SKM-1 treated with dmso at 0.1 percent for 144 hours (cell line): ENCODE measurements around the gene HMGN4.

Experiments
- DNase-seq: peaks from one replicate; lab custom pipeline; 2025; ENCODE audit not compliant: unreplicated experiment; lab: John Stamatoyannopoulos, UW

The HMGN4 gene

DNA sequence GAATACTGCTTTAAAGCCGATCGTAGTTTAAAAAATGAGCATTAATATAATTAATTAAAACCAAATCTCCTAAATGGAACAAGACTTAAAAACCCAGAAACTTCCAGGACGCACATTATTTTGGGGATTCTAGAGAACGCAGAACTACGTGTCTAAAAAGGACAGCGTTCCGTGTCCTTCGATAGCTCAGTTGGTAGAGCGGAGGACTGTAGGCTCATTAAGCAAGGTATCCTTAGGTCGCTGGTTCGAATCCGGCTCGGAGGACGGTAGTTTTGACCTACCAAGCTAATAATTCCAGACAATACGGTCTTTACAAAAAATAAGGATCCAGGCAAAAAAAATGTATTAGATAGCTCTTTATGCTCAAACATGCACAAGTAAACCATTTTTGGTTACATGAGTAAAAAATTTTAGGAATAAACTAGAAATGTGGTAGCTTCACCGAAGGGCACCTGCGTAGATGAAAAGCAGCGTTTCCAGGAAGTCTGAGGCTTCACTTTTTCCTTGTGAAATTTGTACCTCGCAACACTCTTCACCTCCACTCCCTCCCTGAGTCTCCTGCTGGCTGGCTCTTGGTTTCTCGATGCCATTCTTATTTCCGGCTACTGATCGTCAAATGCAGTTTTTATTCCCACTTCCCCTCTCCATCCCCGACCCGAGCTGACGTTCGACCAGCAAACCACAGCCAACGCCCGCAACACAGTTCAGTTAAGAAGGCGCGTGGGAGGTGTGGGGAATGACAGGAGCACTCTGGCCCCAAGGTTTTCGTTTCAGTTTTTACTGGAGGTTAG lies 39.0 kb downstream of the HMGN4 start:
- peak; percentile 72 for DNase-seq

DNA sequence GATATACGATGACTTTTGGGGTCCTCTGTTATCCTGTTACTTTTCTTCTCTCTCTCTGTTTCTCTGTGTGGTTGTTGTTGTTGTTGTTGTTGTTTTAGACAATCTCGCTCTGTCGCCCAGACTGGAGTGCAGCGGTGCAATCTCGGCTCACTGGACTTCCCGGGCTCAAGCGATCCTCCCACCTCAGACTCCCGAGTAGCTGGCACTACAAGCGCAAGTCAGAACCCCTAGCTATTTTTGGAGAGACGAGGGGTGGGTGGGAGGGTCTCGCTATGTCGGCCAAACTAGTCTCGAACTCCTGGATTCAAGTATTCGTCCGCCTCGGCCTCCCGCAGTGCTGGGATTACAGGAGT lies 39.5 kb downstream of the HMGN4 start:
- DNase-seq: no peak

DNA sequence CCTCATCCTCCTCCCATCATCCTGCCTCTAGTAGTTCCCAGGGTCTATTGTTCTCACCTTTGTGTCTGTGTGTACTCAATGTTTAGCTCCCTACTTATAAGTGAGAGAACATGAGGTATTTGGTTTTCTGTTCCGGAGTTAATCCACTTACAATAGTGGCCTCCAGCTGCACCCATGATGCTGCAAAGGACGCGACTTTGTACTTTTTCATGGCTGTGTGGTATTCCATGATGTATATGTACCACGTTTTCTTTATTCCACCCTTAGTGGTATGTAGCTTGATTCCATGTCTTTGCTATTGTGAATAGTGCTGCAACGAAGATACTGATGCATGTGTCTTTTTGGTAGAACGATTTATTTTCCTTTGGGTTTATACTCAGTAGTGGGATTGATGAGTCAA lies 40.1 kb downstream of the HMGN4 start:
- no peak for DNase-seq

DNA sequence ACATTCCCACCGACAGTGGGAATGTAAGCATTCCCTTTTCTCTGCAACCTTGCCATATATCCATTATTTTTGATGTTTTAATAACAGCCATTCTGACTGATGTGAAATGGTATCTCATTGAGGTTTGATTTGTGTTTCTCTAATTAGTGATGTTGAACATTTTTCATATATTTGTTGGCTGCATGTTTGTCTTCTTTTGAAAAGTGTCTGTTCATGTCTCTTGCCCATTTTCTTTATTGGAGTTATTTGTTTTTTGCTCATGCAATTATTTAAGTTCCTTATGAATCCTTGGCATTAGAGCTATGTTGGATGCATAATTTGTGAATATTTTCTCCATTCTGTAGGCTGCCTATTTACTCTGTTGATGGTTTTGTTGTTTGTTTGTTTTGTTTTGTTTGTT lies 40.6 kb downstream of the HMGN4 start:
- no peak for DNase-seq

DNA sequence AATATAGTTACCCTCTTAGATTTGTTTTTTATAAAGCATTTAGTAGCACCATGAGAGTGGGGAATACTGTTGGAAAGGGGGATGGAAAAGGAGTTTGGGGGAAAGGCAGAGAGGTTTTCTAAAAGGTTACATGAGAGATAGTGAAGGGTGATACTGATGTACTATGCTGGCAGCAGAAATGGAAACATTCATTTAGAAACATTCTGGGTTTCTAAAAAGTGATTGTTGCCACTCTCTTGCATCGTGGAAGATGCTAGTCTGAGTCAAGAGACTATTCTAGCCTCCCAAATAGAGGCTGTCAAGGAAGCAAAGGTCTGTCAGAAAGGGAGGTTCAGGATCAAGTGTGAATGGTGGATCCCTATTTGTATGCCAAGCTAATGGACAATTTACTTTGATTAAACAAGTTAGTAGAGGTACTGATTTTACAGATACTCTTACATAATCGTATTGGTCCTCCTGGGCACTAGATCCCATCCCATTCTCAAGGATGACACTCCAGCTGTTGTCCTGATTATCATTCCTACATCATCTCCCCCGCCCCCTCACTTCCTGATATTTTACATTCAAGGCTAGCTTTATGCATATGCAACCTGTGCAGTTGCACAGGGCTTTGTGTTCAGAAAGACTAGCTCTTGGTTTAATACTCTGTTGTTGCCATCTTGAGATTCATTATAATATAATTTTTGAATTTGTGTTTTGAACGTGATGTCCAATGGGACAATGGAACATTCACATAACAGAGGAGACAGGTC lies 43.2 kb downstream of the HMGN4 start:
- DNase-seq: no peak

DNA sequence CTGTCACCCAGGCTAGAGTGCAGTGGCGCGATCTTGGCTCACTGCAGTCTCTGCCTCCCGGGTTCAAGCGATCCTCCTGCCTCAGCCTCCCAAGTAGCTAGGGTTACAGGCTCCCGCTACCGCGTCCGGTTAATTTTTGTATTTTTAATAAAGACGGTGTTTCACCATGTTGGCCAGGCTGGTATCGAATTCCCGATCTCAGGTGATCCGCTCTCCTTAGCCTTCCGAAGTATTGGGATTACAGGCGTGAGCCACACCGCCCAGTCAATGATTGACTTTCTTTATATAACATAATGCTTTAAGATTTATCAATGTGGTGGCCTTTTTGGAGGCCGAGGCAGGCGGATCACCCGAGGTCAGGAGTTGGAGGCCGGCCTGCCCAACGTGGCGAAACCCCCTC lies 50.8 kb downstream of the HMGN4 start:
- no peak for DNase-seq

DNA sequence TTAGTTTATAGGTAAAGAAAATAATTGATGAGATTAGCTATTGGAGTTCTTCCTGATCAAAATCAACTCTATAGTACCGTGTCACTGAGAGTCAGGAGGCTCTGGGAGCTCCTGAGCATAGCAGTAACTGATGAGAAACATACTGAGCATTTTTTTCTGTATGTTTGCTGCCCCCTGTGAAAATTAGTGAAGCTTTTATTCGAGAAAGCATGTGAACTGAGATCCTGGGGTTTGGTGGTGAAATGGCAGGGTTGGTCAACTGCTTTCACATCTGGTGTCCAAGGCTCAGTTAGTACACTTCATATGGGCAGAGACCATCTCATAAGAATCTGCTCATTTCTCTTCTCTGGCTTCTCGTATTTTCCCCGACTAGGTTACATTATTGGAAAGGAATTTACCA lies 54.5 kb downstream of the HMGN4 start:
- no peak for DNase-seq

DNA sequence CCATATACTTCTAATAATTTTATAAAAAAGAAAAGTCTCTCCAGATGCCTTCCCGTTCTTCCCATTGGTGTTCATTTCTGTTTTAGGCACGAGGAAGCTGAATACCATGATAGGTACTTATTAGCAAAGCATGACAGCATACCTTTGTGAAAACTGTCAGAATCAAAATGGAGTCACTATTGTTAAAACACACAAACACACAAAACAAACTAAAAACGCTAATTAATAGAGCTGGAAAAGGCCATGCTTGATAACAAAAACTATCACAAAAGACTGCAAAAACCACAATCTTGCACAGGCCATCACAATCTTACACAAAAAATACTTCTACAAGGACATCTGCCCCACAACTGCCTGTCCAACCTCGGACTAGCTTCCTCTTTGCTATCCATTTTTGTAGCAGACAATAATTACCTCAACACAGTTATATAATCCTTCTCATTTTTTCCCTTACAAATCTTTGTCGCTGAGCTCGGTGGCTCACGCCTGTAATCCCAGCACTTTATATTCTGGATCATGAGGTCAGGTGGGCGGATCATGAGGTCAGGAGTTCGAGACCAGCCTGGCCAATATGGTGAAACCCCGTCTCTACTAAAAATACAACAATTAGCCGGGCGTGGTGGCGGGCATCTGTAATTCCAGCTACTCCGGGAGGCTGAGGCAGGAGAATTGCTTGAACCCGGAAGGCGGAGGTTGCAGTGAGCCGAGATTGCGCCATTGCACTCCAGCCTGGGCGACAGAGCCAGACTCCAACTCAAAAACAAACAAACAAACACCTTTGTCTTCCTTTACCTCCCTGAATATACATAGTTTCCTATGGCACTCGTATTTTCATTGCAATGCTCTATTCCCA lies 55.3 kb downstream of the HMGN4 start:
- no peak for DNase-seq

DNA sequence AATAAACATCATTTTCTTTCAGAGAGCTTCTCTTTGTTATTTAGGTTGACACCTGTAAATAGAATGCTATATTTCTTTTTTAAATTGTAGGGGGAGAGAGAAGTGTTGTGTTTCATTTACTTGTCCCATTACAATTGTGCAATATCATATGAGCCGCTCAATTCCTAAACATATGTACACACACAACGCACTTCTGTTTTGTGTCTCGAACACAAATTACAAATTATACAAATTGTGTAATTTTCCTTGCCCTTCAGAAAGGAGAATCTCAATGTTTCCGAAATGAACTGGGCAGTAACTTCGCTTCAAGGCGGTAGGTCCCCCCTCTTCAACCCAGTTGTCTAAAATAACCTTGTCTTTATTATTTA lies 55.9 kb downstream of the HMGN4 start:
- DNase-seq: no peak

DNA sequence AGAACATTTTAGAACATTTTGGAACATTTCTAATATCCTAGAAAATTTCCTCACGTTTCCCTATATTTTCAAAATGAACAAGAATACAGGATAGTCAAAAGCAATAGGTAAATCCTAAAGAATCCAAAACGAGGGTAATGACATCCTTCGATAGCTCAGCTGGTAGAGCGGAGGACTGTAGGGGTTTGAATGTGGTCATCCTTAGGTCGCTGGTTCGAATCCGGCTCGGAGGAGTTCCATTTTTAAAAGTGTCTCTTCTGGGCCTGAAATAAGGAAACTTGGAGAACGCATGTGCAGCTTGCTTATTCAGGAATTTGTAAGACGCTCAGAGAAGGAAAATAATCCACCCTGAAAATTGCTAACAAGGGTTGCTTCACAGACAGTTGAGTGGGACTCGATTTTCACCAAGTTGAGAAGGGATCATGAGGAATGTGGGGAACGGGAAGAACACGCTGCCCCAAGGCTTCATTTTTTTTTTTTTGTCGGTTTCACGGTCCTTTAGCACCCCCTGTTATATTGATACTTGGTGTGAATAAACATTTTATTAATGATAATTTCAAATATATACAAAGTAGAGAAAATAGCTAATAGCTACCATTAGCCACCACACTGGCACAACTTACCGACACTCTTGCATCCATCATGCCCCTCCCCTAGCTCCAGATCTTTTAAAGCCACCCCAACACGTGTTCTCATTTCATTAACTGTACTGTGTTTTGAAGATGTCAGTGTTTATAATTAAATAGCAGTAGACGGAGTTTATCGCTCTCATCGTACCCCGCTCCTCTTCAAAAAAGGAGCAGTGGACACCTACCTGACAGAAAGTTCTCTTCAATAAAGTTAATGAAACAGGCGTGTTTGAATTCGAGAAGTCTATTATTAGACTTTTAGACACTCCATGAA lies 56.8 kb downstream of the HMGN4 start:
- no peak for DNase-seq

DNA sequence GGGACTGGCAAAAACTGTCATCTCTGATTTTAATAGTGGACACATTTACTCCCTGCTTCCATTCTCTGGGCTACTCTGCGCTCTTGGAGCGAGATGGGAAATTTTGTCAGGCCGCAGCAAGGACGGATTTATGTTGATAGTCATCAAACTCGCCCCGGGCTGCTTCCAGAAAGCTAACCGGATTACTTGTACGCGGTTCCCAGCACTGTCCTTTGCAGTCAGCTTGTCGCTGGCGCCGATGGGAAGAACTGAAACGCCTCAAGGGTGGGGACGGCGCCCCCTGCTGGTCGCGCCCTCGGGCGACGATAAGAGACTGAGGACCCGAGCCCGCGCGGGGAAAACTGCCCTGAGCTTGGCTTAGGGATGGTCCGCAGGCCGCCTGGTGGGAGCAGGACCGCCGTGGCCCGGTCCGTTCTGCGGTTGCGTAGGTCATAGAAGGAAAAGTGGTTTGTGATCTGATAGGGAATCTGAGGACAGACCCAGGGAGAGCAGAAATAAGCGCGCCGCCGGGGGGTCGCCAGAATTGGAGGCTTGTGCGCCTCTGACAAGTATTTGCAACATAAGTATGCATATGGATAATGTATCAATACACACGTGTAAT lies 57.6 kb downstream of the HMGN4 start:
- DNase-seq: peak; percentile 82
